ENCODE results near the gene PGM1. TPM values are rescaled to one million over a fixed set of nuclear protein-coding genes. Genes with fewer than 3 reads are reported as not detected.

Gene PGM1
- total RNA-seq, 1 donor: 12.8 TPM

DNA sequence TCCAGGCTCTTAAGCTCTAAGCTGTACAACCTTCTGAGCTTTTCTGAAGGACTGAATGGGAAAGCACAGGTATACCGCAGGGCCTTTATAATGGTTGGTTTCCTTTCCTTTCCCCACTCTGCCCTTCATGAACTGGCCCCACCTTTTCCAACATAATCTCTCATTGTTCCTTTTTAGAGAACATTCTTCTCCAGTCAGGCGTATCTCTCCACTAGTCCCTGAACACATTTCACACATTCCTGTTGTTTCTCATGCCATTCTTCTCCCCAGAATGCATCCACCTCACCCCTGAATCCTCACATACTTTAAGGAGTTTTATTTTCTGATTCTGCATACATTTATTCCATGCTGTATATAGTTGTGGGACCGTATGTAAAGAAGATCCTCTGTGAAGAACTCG lies 41.3 kb downstream of the PGM1 start:
- Histone ChIP-seq H3K9me3 (ENCODE audit: low read depth, low read length) (no peaks in the 10 kb centered on the region), H3K27me3 (ENCODE audit: insufficient read depth, low read length) (no peaks in the 10 kb centered on the region)

DNA sequence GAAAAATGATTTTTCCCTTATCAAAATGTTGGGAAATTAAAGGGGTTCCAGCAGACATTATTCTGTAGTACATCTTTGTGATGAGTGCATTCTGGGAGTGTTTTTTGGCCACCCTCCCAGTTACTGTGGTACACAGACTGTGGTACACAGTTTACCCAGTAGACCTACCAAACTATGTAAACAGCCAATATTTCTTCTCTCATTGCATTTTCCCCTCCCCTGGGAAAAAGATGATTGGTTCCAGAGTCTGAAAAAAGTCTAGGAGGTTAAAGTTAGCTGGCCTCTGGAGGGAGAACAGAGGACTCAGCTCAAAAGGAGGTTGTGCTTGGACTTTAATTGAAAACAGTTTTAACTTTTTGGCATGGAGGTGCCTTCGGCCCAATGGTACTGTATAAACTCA lies 42.5 kb downstream of the PGM1 start:
- Histone ChIP-seq H3K4me1 (ENCODE audit: insufficient read depth, low read length) (peaks cover 4% of the 10 kb centered on the region), H3K9me3 (ENCODE audit: low read depth, low read length) (no peaks in the 10 kb centered on the region), H3K4me3 (ENCODE audit: low read length) (no peak overlapping the region), H3K27me3 (ENCODE audit: insufficient read depth, low read length) (no peaks in the 10 kb centered on the region)

More for the DNA sequence above, 41.3 kb downstream of the PGM1 start:
- Histone ChIP-seq H3K4me3 (ENCODE audit: low read length) (no peak overlapping the region), H3K4me1 (ENCODE audit: insufficient read depth, low read length) (no peaks in the 10 kb centered on the region)

DNA sequence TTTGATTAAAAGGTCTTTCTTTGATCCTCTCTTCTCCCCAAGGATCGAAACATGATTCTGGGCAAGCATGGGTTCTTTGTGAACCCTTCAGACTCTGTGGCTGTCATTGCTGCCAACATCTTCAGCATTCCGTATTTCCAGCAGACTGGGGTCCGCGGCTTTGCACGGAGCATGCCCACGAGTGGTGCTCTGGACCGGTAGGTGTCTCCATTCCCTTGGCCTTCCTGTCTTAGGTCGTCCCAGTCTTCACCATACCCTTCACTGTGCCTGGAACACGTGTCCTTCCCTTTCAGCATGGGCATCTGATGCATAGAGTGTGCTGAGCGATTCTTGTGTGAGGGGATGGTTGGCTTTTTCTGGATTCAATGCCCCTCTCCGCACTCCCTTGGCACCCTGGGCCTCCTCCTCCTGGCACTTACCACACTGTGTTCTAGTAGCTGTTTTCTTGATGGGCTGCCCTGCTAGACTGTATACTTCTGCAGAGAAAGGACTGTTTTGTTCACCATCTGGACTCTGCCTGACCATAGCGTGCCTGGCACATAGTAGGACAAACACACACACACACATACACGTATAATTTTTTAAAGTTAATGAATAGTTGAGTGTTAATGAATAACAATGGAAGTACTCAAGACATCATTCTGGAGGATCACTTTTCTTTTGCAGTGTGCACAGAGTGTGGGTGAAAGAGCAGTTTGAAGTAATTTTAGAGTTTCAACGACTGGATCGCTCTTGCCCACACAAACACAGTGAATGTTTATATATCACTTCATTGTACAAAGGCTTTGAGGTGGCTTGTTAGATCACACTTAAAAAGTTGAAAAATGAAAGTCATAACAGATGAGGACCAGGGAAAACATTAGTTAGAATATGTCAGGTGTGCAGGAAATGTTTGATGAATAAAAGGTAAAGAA lies 43.2 kb downstream of the PGM1 start:
- H3K27me3 ChIP-seq (ENCODE audit: insufficient read depth, low read length): no peaks in the 10 kb centered on the region
- peaks cover 6% of the 10 kb centered on the region for H3K4me1 ChIP-seq (ENCODE audit: insufficient read depth, low read length)
- H3K4me3 ChIP-seq (ENCODE audit: low read length): no peak overlapping the region
- no peaks in the 10 kb centered on the region for H3K9me3 ChIP-seq (ENCODE audit: low read depth, low read length)

DNA sequence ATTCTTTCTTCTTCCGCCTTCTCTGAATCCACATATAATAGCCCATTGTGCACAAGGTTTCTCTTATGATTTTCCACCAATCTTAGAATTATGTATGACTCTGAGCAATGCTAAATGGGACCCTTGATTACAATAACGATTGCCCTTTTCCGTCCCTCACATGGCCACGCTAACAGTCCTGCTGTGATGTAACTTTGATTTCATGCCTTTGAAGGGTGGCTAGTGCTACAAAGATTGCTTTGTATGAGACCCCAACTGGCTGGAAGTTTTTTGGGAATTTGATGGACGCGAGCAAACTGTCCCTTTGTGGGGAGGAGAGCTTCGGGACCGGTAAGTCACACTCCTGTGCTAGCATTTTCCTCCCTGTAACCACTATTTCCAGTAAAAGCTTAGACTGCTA lies 45.3 kb downstream of the PGM1 start:
- Histone ChIP-seq H3K9me3 (ENCODE audit: low read depth, low read length) (no peaks in the 10 kb centered on the region), H3K27me3 (ENCODE audit: insufficient read depth, low read length) (no peaks in the 10 kb centered on the region), H3K4me1 (ENCODE audit: insufficient read depth, low read length) (peaks cover 6% of the 10 kb centered on the region), H3K4me3 (ENCODE audit: low read length) (no peak overlapping the region)

DNA sequence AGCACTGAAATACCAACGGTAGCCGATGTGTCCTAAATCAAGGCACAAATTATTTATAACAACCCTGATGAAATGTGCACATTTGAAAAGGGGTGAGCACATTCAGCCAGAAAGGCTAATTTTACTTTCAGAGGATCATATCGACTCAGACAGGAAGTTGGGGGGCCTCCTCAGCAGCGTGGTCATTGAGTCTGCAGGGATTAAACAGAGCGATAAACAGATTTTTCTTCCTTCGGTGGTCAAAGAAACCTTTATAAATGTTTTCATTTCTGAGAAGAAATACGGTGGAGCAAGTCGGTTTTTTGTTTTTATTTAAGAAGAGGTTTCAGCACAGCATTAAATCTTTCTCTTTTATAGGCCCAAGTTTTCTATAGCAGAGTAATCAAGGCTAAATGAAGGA lies 45.7 kb downstream of the PGM1 start:
- peaks cover 6% of the 10 kb centered on the region for H3K4me1 ChIP-seq (ENCODE audit: insufficient read depth, low read length)
- H3K27me3 ChIP-seq (ENCODE audit: insufficient read depth, low read length): no peaks in the 10 kb centered on the region
- H3K9me3 ChIP-seq (ENCODE audit: low read depth, low read length): no peaks in the 10 kb centered on the region
- H3K4me3 ChIP-seq (ENCODE audit: low read length): no peak overlapping the region

DNA sequence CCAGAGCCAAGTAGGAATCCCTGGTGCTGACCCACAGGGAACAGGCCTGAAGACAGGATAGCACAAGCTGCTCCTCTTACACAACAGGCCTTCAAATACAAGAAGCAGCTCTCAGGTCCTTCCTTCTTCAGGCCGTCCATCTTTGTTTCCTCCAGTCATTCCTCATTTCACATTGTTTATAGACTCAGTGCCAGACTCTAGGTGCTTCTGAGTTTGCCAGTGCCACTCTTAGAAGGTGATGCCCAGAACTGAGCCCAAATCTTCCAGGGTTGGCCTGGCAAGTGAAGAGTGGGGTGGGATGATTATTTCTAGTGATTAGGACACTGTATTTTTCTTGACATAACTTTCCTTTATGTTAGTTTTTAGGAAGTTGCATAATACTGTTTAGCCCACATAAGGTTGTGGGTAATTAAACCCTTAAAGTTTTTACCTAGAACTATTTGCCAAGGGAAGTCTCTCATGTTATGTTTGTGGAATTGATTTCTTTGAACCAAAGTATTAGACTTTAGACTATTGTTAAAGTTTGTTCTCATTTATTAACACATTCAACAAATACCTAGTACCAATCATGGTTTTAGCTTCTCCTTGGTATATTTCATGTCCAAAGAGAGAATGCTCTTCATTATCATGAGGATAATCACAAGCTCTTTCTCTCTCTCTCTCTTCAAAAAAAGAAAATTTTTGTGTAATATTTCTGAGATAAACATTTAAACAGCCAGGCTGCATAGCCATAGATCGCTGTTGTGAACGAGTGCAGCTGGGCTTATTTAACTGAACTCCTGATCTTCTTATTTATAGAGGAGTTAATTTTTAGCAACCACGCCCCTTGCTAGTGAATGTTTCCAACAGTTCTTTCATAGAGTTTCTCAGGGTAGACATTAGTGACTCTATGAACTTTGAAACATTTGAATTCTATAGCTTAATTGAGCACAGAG lies 47.7 kb downstream of the PGM1 start:
- peaks cover 6% of the 10 kb centered on the region for H3K4me1 ChIP-seq (ENCODE audit: insufficient read depth, low read length)
- H3K27me3 ChIP-seq (ENCODE audit: insufficient read depth, low read length): no peaks in the 10 kb centered on the region
- no peaks in the 10 kb centered on the region for H3K9me3 ChIP-seq (ENCODE audit: low read depth, low read length)
- no peak overlapping the region for H3K4me3 ChIP-seq (ENCODE audit: low read length)

DNA sequence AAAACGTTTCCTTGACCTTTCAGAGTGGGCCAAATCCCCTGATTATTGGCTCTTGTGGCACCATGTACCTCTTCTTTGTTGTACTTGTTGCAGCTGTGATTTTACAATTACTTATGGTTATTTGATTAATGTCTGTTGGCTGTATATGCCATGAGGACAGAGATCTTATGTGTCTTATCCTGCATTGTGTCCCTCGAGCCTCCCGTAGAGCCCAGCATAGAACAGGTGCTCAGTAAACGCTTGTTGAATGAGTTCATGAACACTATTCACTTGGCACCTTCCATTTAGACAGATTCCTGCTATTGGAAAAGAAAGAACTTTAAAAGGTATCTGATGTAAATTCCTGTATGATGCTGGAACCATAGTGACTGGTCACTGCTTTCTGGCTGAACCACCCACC lies 48.4 kb downstream of the PGM1 start:
- H3K9me3 ChIP-seq (ENCODE audit: low read depth, low read length): no peaks in the 10 kb centered on the region
- H3K4me1 ChIP-seq (ENCODE audit: insufficient read depth, low read length): peaks cover 6% of the 10 kb centered on the region
- H3K4me3 ChIP-seq (ENCODE audit: low read length): no peak overlapping the region
- H3K27me3 ChIP-seq (ENCODE audit: insufficient read depth, low read length): no peaks in the 10 kb centered on the region

DNA sequence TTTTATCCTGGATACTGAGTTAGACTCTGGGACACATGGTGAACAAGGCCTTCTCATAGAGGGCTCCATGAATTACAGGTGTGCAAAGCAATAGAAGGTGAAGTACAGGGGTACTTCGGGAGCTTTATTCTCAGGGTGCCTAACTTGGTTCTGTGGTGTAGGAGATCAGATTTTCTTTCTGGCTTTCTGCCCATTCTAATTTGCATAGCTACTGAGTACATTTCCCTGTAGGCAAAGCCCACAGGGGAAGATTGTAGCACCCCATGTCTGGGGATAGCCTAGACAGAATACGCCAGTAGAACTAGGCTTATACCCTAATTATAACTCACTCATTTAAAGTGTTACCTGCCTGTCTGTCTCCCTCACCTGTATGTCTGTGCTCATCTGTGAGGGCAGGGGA lies 49.7 kb downstream of the PGM1 start:
- H3K27me3 ChIP-seq (ENCODE audit: insufficient read depth, low read length): no peaks in the 10 kb centered on the region
- H3K9me3 ChIP-seq (ENCODE audit: low read depth, low read length): no peaks in the 10 kb centered on the region
- H3K4me1 ChIP-seq (ENCODE audit: insufficient read depth, low read length): peaks cover 6% of the 10 kb centered on the region
- H3K4me3 ChIP-seq (ENCODE audit: low read length): no peak overlapping the region

DNA sequence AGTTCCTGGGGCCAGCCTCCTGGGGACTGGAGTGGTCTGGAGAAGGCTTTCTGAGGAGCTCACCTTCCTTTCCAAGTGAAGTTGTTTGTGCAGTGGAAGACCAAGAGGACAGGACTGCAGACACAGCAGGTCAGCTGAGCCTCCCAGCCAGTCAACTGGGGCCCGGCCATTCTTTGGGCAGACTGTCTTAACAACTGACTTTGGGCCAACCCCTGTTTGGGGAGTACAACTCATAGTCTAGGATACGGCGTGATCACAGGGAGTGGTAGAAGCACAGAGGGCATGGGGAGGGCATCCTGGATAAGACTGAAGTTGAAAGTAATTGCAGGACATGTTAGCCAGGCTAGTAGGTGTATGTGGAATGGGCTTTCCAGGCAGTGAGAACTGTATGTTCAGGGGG lies 50.3 kb downstream of the PGM1 start:
- Histone ChIP-seq H3K9me3 (ENCODE audit: low read depth, low read length) (no peaks in the 10 kb centered on the region), H3K4me3 (ENCODE audit: low read length) (no peak overlapping the region), H3K27me3 (ENCODE audit: insufficient read depth, low read length) (no peaks in the 10 kb centered on the region), H3K4me1 (ENCODE audit: insufficient read depth, low read length) (peaks cover 6% of the 10 kb centered on the region)

DNA sequence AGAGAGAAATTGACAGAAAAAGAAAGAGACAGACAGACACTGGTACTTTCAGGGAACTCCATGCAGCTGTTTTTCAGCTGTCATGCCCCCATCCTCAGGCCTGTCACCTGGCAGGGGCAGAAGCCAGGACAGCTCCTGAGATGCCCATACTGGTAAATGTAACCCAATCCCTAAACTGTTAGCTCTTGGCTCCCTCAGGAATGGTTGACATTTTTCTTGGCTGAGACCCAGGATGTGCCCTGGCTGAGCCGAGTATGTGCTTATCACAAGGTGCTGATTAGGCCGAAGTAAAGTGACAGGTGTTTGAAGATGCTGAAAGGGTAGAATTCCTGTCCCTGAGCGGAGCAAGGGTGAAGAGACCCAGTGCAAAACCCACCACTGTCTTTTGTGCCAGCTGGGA lies 50.7 kb downstream of the PGM1 start:
- H3K9me3 ChIP-seq (ENCODE audit: low read depth, low read length): no peaks in the 10 kb centered on the region
- no peak overlapping the region for H3K4me3 ChIP-seq (ENCODE audit: low read length)
- peaks cover 6% of the 10 kb centered on the region for H3K4me1 ChIP-seq (ENCODE audit: insufficient read depth, low read length)
- no peaks in the 10 kb centered on the region for H3K27me3 ChIP-seq (ENCODE audit: insufficient read depth, low read length)

DNA sequence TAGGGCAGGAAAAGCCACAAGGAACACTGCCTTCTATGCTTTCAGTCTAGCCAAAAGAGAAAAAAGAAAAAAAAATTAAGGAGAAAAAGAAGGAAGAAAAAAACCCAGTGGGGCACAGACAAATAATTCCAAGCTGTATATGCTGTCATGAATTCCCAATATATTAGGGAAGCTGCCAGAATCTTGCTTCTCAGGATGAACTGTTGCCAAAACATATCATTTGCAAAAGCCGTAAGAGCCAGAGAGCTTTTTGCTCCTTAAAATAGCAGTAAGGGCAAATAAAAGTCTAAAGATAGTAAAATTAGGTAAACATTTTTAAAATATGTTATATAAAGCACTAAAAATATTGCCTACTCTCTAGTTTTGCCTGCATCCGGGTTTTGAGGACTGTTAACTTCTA lies 52.1 kb downstream of the PGM1 start:
- H3K9me3 ChIP-seq (ENCODE audit: low read depth, low read length): no peaks in the 10 kb centered on the region
- H3K27me3 ChIP-seq (ENCODE audit: insufficient read depth, low read length): no peaks in the 10 kb centered on the region
- H3K4me3 ChIP-seq (ENCODE audit: low read length): no peak overlapping the region
- peaks cover 5% of the 10 kb centered on the region for H3K4me1 ChIP-seq (ENCODE audit: insufficient read depth, low read length)

DNA sequence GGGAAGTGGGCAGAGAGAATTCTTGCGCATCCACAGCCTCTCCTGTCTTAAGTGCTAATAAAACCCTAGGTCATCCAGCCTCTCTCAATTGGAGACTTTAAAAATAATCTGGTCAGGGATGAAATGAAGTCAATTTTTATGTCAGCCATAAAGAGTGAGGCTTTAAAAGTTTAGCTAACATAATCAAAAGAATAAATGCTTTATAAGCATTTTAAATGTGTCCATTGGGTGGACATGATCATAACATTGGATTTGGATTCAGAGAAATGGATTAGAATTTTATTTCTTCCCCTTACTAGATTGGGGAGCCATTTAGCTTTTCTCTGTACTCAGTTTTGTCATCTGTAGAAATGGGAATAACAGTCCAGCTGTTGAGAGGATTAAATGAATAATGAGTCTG lies 55.5 kb downstream of the PGM1 start:
- peaks cover 10% of the 10 kb centered on the region for H3K4me1 ChIP-seq (ENCODE audit: insufficient read depth, low read length)
- H3K4me3 ChIP-seq (ENCODE audit: low read length): no peak overlapping the region
- H3K9me3 ChIP-seq (ENCODE audit: low read depth, low read length): no peaks in the 10 kb centered on the region
- H3K27me3 ChIP-seq (ENCODE audit: insufficient read depth, low read length): no peaks in the 10 kb centered on the region

DNA sequence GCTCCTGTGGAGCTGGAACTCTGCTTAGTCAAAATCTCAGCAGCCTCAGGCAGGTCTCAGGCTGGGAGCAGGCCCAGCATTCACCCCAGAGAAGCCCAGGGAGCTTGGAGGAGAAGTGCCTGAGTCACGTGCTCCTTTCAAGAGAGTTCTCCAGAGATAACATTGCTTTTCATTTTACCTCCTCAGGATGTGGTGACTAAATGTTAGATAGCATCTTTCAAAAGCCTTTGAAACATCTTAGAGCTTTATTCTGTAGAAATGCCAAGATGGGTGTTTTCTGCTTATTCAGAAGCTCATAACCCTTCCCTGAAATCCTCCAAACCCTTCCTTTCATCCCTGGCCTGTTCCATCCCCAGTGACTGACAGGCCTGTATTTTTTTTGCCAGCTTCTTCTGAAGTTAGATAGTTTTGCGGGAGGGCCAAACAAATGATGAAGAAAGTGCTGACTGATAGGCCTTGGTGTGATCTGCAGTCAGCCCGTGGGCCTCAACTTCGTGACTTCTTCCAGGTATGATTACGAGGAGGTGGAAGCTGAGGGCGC lies 58.0 kb downstream of the PGM1 start:
- Histone ChIP-seq H3K4me1 (ENCODE audit: insufficient read depth, low read length) (peaks cover 10% of the 10 kb centered on the region), H3K27me3 (ENCODE audit: insufficient read depth, low read length) (no peaks in the 10 kb centered on the region), H3K9me3 (ENCODE audit: low read depth, low read length) (no peaks in the 10 kb centered on the region), H3K4me3 (ENCODE audit: low read length) (no peak overlapping the region)

DNA sequence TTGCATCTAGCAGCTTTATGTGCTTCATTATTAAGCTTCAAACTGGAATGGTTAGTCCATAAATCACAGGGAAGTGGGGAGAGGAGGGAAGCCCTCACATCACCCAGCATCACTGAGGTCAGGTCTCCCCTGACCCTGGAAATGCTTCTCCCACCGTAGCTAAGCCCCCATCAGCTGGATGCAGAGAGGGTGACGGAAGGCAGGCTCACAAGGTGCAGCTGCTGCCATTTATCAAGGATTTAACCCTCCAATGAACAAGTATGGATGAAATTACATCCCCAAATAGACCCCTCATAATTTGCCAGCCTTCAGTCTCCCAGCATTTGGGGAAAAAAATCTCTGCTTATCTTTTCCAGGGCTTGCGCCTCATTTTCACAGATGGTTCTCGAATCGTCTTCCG lies 60.8 kb downstream of the PGM1 start:
- Histone ChIP-seq H3K4me3 (ENCODE audit: low read length) (no peak overlapping the region), H3K9me3 (ENCODE audit: low read depth, low read length) (no peaks in the 10 kb centered on the region), H3K4me1 (ENCODE audit: insufficient read depth, low read length) (peaks cover 10% of the 10 kb centered on the region), H3K27me3 (ENCODE audit: insufficient read depth, low read length) (no peaks in the 10 kb centered on the region)

DNA sequence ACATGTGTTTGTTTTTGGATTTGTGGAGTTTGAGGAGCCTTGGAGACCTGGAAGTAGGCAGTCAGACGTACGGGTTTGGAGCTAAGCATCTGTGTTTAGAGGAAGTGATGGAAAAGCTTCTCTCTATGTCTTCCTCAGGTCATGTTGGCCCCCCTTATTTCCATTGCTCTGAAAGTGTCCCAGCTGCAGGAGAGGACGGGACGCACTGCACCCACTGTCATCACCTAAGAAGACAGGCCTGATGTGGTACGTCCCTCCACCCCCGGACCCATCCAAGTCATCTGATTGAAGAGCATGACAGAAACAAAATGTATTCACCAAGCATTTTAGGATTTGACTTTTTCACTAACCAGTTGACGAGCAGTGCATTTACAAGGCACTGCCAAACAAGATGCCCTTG lies 66.2 kb downstream of the PGM1 start:
- Histone ChIP-seq H3K9me3 (ENCODE audit: low read depth, low read length) (no peaks in the 10 kb centered on the region), H3K4me3 (ENCODE audit: low read length) (no peak overlapping the region), H3K27me3 (ENCODE audit: insufficient read depth, low read length) (no peaks in the 10 kb centered on the region), H3K4me1 (ENCODE audit: insufficient read depth, low read length) (peaks cover 6% of the 10 kb centered on the region)

All from mononuclear cell (primary cell).